Ovary (tissue), 10 donors: Measurements from ENCODE around the gene ZNF207. TPM values are rescaled to one million over a fixed set of nuclear protein-coding genes. Genes with fewer than 3 reads are reported as not detected.

Source experiments
- DNase-seq, 5 donors: peaks; one replicate each; pipeline ENCODE4 v3.0.0-alpha.2; 2019 to 2020
- H3K27ac ChIP-seq, 2 donors: fragments of 200-600 bp; one replicate each; pipeline versions ENCODE4 v1.5.1 to v1.8.0; 2019 to 2022
- H3K27me3 ChIP-seq: fragments of 200-600 bp; one replicate; pipeline ENCODE4 v1.8.0; 2022
- H3K36me3 ChIP-seq: fragments of 200-600 bp; sonication (generic); one replicate; pipeline ENCODE4 v1.5.1; 2019
- H3K4me1 ChIP-seq: one replicate; pipeline ENCODE4 v1.8.1; 2013; ENCODE audit warnings: mild to moderate bottlenecking, moderate library complexity; ENCODE audit not compliant: insufficient read depth
- H3K4me3 ChIP-seq: fragments of 200-600 bp; sonication (generic); one replicate; pipeline ENCODE4 v1.5.1; 2017
- H3K9me3 ChIP-seq, 2 donors: fragments of 200-600 bp in 1 of 2; sonication (generic) in 1 of 2; one replicate each; pipeline versions ENCODE4 v1.5.1 to v1.8.1; 2013 to 2019; ENCODE audit warnings: mild to moderate bottlenecking in 1 of 2, moderate library complexity in 1 of 2
- CTCF ChIP-seq, 3 donors: fragments of 450-650 bp in 2 of 3; fragments of 200-600 bp in 1 of 3; IDR thresholded peaks; one replicate each; pipeline versions ENCODE4 v1.5.1 to v1.8.0; 2016 to 2022; ENCODE audit warnings: antibody characterized with exemption in 3 of 3, mild to moderate bottlenecking in 1 of 3
- EP300 ChIP-seq: sonication (generic); formaldehyde crosslinking; IDR thresholded peaks from one replicate; pipeline ENCODE4 v1.6.1; 2017; ENCODE audit warnings: antibody characterized with exemption
- POLR2A ChIP-seq: fragments of 450-650 bp; IDR thresholded peaks from one replicate; pipeline ENCODE4 v1.6.1; 2017; ENCODE audit warnings: antibody characterized with exemption, mild to moderate bottlenecking, moderate library complexity
- WGBS, 3 donors: extraction: QIAGEN DNeasy Blood & Tissue Kit in 1 of 3; methylation state at CpG; one replicate each; pipeline versions ENCODE4 v1.1.5 to v1.1.7; 2013 to 2017; 5-methylcytosine and 5-hydroxymethylcytosine counted together
- intact Hi-C, 4 donors: fragments of 100-400 bp; cut with DNase I; formaldehyde crosslinking; loops; one replicate each; pipeline versions ENCODE4 v1.11.0 to v1.15.1; 2022 to 2023
- long read RNA-seq, 3 donors: library from polyadenylated mRNA in 2 of 3; unstranded in 2 of 3; transcript quantifications; one replicate each; pipeline ENCODE4 v2.0.0 and lab custom pipeline, GENCODE V29; 2021 to 2026
- polyA plus RNA-seq, 2 donors: library from polyadenylated mRNA; stranded (reverse); fragments of 200-250 nt in 1 of 2; fragments of 350-450 nt in 1 of 2; fragmentation: Illumina TruSeq in 1 of 2; extraction: RNeasy Lipid Tissue Mini Kit (QIAGEN cat#74804) in 1 of 2; gene quantifications; one replicate each; pipeline ENCODE4 v1.2.3, GENCODE V29; 2013 to 2014
- total RNA-seq, 7 donors: library from RNA; depleted of rRNA in 2 of 7; stranded (reverse); fragments of >200 nt in 2 of 7; fragmentation: NEBNext Ultra II Directional in 3 of 7; extraction: Animal tissue kit (Norgen Biotek cat#: 25700) in 3 of 7; gene quantifications; one replicate each; pipeline versions ENCODE4 v1.1.0 to v1.2.4, GENCODE V29; 2016 to 2023
- donor health status: DM: no; HTN: no; CAD: no; lungs with moderate emphysema.
- donor health status: DM: no; HTN: no; CAD: no.
- donor health status: Bipolar disorder and iron deficiency.
- donor health status: DM: yes; HTN: yes; CAD: no.
- donor health status: DM: no; HTN: no; CAD: no.
- donor health status: DM: yes; HTN: yes; CAD: no.

The ZNF207 gene
- 100 to 1,000 TPM; 105 to 155 (median 136) TPM for total RNA-seq
- 100 to 1,000 TPM in 1 of 2 donors, 10 to 100 TPM in 1; 67.0 to 157 TPM for polyA plus RNA-seq
- long read RNA-seq, donor 1, full-length matches to known transcripts, result 131 of 171 reads
- long read RNA-seq, donor 1, partial matches to known transcripts, result 28 of 171 reads
- long read RNA-seq, donor 1, other reads (novel, unspliced or antisense), result 12 of 171 reads
- long read RNA-seq, donor 2, full-length matches to known transcripts, result 43 of 98 reads
- long read RNA-seq, donor 2, partial matches to known transcripts, result 55 of 98 reads
- long read RNA-seq, donor 2, other reads (novel, unspliced or antisense), result 0 of 98 reads
- long read RNA-seq, donor 3, full-length matches to known transcripts, result 85 of 116 reads
- long read RNA-seq, donor 3, partial matches to known transcripts, result 17 of 116 reads
- long read RNA-seq, donor 3, other reads (novel, unspliced or antisense), result 14 of 116 reads

DNA sequence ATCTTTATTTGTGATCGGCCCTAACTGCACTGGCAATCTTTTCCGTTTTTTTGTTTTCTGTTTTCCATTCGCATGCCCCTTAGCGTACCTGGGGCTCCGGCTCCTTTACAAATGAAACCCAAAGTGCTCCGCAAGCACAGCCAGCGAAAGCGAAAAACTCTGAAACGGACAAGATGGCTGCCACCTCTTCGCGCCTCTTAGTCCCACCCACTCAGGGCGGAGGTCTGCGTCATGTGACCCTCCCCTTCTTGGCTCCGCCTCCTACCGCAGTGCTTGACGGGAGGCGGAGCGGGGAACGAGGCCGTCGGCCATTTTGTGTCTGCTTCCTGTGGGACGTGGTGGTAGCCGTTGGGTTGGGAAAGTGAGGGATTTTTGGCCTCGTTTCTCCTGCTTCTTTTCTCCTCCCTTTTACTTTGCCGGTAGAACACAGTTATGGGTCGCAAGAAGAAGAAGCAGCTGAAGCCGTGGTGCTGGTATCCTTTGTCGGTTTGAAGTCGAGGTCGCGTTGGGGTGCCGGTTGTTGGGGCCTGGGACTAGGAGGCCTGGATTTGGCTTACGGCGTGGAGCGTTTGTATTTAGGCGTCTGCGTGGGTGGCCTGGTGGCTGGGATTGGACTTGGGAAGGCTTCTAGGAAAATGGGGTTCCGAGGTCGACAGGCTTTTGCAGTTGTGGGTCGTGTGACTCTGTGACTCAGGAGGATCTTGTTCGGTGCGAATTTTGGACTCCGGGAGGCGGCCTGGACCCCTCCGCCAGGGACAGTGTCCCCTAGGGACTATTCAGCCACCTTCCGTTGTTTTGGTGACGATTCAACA lies at the start of gene ZNF207:
Gene ZNF207 (plus strand): TSS at position 304 of the 812 bp plus-strand sequence. CDS start 129 bp downstream, at position 433.
- DNase-seq, result peak; percentile 95 to 96 (median 95)
- TF ChIP-seq EP300 (no peak), POLR2A (peak; percentile 84)
- H3K36me3 ChIP-seq, result no peaks in the 10 kb centered on the region
- intact Hi-C loops, result no loop called here
- 0 to 1% (median 1%) methylated on average over 47 of the region's 47 CpGs for WGBS, 3 donors
- peak within 1 kb of the TSS; percentile 67 to 91 for H3K27ac ChIP-seq
- H3K4me1 ChIP-seq, result peaks cover 15% of the 10 kb centered on the region
- H3K9me3 ChIP-seq, result no peaks in the 10 kb centered on the region
- peak within 1 kb of the TSS; percentile 94 for H3K4me3 ChIP-seq
- no peaks in the 10 kb centered on the region for H3K27me3 ChIP-seq

DNA sequence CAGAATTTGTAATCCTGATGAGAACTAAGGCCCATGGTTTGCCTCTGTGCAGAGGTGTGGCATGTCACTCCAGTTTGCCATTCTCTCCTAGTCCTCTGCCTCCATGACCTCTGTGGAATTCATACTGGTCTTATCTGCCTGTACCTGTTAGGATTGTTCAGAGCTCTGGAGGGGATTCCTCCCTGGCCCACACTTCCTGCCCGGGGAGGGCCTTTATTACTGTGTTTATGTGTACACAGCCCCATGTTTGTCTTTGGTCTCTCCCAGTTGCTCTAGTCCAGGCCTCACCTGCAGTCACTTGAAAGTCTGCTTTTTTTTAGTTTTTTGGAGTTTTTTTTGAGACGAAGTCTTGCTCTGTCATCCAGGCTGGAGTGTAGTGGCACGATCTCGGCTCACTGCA lies 47.9 kb upstream of the ZNF207 start:
- Histone ChIP-seq H3K4me3 (no peak overlapping the region), H3K27ac (no peak overlapping the region), H3K27me3 (no peaks in the 10 kb centered on the region), H3K9me3 (no peaks in the 10 kb centered on the region), H3K4me1 (no peaks in the 10 kb centered on the region), H3K36me3 (no peaks in the 10 kb centered on the region)
- TF ChIP-seq CTCF (IDR thresholded peaks at IDR 0.05) (no peak), POLR2A (no peak), EP300 (no peak)
- intact Hi-C loops, result no loop called here
- no peak for DNase-seq
- 82 to 91% (median 88%) methylated on average over 4 of the region's 4 CpGs for whole genome bisulfite sequencing, 3 donors

DNA sequence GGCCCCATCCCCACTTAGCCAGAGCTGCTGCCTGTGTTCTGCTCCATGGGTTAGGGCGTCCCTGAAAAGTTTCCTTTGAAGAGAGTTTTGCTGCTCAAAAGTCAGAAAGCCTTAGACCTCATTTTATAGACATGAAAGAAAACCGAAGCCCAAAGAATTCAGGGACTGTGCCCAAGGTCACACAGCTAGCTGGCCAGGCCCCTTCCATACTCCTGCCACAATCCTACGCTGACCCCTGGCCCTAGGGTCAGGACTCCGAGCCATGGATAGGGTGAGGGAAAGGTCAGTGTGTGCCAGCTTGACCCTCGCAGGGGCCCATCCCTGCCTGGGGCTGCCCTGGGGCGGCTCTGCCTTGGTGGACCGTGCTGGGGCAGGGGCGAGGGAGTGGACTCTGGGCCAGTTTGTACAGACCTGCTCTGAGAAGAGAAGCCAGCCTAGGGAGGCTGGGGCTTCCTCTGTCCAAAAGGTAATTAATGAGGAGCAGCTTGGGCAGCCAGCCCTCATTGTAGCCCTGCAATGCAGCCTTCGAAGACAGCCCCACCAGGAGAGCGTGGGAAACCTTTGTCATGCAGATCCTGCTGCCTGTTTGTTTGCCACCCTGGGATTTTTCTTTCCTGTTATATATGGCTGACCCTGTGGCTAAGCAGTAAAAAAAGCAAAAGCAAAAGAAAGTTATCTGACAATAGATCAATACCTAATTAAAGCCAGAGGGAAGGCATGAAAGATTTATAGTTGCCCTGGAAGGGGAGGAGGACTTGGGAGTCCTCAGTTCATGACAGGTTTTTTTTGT lies 46.9 kb upstream of the ZNF207 start:
- peak in 2 of 5 donors; percentile 41 to 62 for DNase-seq
- intact Hi-C loops, result no loop called here
- Histone ChIP-seq H3K36me3 (no peaks in the 10 kb centered on the region), H3K4me3 (no peak overlapping the region), H3K4me1 (no peaks in the 10 kb centered on the region), H3K27me3 (no peaks in the 10 kb centered on the region), H3K9me3 (no peaks in the 10 kb centered on the region), H3K27ac (peak overlapping the region; percentile 26 to 60)
- 58 to 73% (median 65%) methylated on average over 10 of the region's 10 CpGs for WGBS, 3 donors
- no peak for TF ChIP-seq POLR2A
- TF ChIP-seq EP300, result no peak
- no peak for TF ChIP-seq CTCF (IDR thresholded peaks at IDR 0.05)

DNA sequence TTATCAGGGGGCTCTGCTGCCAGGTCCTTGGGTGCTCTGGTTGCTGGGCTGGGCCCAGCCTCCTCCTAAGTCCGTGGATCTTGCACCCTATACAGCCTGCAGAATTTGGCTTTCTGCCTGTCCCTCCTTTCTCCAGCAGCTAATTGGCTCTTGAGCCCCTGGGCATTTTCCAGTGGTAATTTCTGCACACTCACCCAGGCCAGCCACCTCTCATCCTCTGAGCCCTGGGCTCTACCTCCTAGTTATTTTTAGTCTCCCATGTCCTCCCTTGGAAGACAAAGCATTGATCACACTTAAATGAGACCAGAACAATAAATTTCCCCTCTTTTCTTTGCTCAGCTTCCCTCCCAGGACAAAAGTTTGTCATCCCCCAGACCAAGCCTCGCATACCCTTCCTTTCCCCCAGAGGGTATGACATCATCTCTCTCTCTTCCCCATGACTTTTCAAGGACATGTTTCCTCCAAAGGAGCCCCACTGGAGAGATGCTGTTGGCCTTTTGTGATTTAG lies 46.1 kb upstream of the ZNF207 start:
- no peak for DNase-seq
- Histone ChIP-seq H3K27me3 (no peaks in the 10 kb centered on the region), H3K9me3 (no peaks in the 10 kb centered on the region), H3K27ac (peak overlapping the region in 1 of 2 donors; percentile 26), H3K4me1 (no peaks in the 10 kb centered on the region), H3K4me3 (no peak overlapping the region), H3K36me3 (no peaks in the 10 kb centered on the region)
- intact Hi-C loops, result no loop called here
- no peak for TF ChIP-seq CTCF (IDR thresholded peaks at IDR 0.05)
- no peak for TF ChIP-seq POLR2A
- TF ChIP-seq EP300, result no peak
- WGBS, 3 donors, result 28 to 40% (median 40%) methylated on average over 2 of the region's 2 CpGs
